Measurements from ENCODE around the gene COX6B2.

Gene COX6B2

DNA sequence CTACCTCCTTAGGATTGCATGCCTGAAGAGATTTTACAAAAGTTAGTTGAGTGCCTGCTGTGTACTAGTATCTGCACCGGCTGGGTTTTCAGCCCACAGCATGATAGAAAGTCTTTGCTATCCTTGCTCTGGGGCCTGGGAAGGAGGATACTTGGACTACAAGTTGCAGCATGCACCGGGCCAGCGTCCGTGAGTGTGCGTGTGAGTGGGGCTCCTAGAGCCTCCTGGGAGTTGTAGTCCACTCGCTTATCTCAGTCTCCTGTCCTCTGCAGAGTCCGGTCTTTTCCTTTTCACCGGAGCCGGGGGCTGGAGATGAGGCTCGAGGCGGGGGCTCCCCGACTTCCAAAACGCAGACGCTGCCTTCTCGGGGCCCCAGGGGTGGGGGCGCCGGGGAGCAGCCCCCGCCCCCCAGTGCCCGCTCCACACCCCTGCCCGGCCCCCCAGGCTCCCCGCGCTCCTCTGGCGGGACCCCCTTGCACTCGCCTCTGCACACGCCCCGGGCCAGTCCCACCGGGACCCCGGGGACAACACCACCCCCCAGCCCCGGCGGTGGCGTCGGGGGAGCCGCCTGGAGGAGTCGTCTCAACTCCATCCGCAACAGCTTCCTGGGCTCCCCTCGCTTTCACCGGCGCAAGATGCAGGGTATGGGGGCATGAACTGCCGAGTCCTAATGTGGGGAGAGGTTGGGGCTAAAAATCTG is 50.1 kb downstream of the COX6B2 start:
- Histone ChIP-seq H3K9ac (ENCODE audit: low read depth, low read length) (no peak overlapping the region), H3K27ac (ENCODE audit: low read depth, low read length) (no peak overlapping the region), H3K9me3 (ENCODE audit: insufficient read depth, low read depth, low read length) (no peaks in the 10 kb centered on the region), H3K4me1 (ENCODE audit: insufficient read depth, low read length) (peaks cover 9% of the 10 kb centered on the region), H3K36me3 (ENCODE audit: insufficient read depth, low read length) (peaks cover 66% of the 10 kb centered on the region), H3K4me3 (ENCODE audit: low read length) (no peak overlapping the region), H3K27me3 (ENCODE audit: insufficient read depth, low read length) (no peaks in the 10 kb centered on the region)
- WGBS: 93% methylated on average over 39 of the region's 39 CpGs

DNA sequence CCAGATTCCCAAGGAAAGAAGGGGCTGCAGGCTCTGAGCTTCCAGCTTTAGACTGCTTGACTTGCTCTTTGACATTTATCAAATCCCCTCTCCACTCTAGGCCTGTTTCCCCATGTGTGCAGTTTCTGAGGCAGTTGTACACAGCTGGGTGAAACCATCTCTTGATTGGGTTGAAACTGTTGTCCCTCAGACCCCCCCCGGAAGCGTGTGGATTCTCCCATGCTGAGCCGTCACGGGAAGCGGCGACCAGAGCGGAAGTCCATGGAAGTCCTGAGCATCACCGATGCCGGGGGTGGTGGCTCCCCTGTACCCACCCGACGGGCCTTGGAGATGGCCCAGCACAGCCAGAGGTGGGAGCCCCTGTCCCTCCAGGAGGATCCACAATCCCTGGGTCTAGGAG is 51.0 kb downstream of the COX6B2 start:
- no peak overlapping the region for H3K27ac ChIP-seq (ENCODE audit: low read depth, low read length)
- no peaks in the 10 kb centered on the region for H3K27me3 ChIP-seq (ENCODE audit: insufficient read depth, low read length)
- H3K9me3 ChIP-seq (ENCODE audit: insufficient read depth, low read depth, low read length): no peaks in the 10 kb centered on the region
- H3K36me3 ChIP-seq (ENCODE audit: insufficient read depth, low read length): peaks cover 65% of the 10 kb centered on the region
- WGBS: 96% methylated on average over 11 of the region's 11 CpGs
- peaks cover 9% of the 10 kb centered on the region for H3K4me1 ChIP-seq (ENCODE audit: insufficient read depth, low read length)
- H3K9ac ChIP-seq (ENCODE audit: low read depth, low read length): no peak overlapping the region
- H3K4me3 ChIP-seq (ENCODE audit: low read length): no peak overlapping the region

DNA sequence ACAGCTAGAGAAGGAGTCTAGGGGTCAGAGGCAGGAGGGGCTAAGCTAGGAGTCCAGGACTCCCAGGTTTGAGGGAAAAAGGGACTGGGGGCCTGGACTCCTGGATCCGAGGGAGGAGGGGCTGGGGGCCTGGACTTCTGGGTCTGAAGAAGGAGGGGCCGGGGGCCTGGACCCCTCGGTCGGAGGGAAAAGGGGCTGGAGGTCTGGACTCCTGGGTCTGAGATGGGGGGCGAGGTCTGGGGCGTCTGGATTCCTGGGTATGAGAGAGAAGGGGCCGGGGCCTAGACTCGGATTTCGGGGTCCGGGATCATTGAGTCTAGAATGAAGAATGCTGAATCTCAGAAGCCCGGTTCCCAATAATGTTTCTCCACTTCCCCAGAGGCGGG is 52.2 kb downstream of the COX6B2 start:
- Histone ChIP-seq H3K4me3 (ENCODE audit: low read length) (no peak overlapping the region), H3K27me3 (ENCODE audit: insufficient read depth, low read length) (no peaks in the 10 kb centered on the region), H3K9me3 (ENCODE audit: insufficient read depth, low read depth, low read length) (no peaks in the 10 kb centered on the region), H3K4me1 (ENCODE audit: insufficient read depth, low read length) (peaks cover 9% of the 10 kb centered on the region), H3K36me3 (ENCODE audit: insufficient read depth, low read length) (peaks cover 63% of the 10 kb centered on the region), H3K9ac (ENCODE audit: low read depth, low read length) (no peak overlapping the region), H3K27ac (ENCODE audit: low read depth, low read length) (no peak overlapping the region)
- WGBS: 95% methylated on average over 12 of the region's 12 CpGs

DNA sequence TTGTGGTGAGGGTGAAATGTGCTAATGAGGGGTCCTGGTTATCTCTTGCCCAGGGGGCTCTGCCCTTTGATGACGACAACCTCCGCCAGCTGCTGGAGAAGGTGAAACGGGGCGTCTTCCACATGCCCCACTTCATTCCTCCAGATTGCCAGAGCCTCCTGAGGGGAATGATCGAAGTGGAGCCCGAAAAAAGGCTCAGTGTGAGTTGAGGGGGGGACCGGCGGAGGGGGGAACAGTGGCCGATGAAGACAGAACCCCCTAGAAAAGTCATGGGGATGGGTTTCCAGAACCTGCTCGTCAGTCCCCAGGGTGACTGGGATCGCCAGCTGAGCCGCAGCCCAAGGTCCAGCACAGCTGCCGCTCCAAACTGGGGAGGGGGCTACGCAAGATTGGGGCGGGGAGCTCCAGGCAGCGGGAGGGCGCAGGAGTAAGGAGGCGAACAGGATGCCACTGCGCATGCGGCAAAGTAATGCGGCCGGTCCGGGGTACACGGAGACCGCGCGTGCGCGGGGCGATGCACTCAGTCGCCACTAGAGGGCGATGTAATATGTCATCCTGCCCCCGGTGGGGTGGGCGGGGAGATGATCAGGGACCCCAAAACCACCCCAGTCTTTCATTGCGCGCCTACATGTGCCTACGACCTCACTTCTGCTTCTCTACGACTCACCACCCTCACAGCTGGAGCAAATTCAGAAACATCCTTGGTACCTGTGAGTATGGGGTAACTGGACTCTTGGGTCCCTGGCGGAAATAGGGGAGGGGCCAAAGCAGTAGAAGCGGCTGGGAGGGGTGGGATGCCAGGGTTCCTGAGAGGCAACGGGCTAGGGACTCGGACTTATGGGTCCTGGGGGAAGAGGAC is 52.8 kb downstream of the COX6B2 start:
- WGBS: 27% methylated on average over 41 of the region's 42 CpGs

DNA sequence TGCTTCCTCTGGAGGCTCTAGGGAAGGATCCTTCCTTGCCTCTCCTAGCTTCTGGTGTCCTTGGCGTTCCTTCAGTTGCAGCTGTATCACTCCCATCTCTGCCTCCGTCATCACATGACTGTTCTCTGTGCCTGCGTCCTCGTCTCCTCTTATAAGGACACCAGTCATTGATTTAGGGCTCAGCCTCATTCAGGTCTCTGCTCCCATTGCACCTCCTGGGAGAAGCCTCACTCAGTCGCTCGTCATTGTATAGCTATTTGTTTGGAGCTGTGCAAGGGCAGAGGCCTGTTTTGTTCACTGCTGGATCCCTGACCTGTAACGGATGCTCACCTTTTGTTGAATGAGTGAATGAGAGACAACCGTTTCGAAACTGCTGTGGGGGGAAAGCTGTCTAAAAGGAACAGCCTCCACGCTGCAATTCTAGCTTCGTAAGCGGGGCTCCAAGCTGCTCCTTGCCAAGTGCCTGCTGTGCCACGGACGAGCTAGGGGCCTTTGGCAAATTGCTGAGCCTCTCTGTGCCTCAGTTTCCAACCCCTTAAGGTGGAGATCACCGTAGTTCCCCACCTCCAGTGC is 53.5 kb downstream of the COX6B2 start:
- Histone ChIP-seq H3K36me3 (ENCODE audit: insufficient read depth, low read length) (peaks cover 56% of the 10 kb centered on the region), H3K27me3 (ENCODE audit: insufficient read depth, low read length) (no peaks in the 10 kb centered on the region), H3K9me3 (ENCODE audit: insufficient read depth, low read depth, low read length) (no peaks in the 10 kb centered on the region), H3K27ac (ENCODE audit: low read depth, low read length) (no peak overlapping the region), H3K9ac (ENCODE audit: low read depth, low read length) (0 out of 2 replicates have a peak overlapping the region, but pooled peaks have one; percentile 5), H3K4me1 (ENCODE audit: insufficient read depth, low read length) (peaks cover 9% of the 10 kb centered on the region), H3K4me3 (ENCODE audit: low read length) (no peak overlapping the region)
- WGBS: 83% methylated on average over 15 of the region's 15 CpGs

More for the DNA sequence above, 52.8 kb downstream of the COX6B2 start:
- no peaks in the 10 kb centered on the region for H3K9me3 ChIP-seq (ENCODE audit: insufficient read depth, low read depth, low read length)
- H3K4me3 ChIP-seq (ENCODE audit: low read length): peak overlapping the region; percentile 34; the same call in 1 of the 2 replicates
- no peaks in the 10 kb centered on the region for H3K27me3 ChIP-seq (ENCODE audit: insufficient read depth, low read length)
- H3K27ac ChIP-seq (ENCODE audit: low read depth, low read length): no peak overlapping the region
- H3K4me1 ChIP-seq (ENCODE audit: insufficient read depth, low read length): peaks cover 9% of the 10 kb centered on the region
- peaks cover 60% of the 10 kb centered on the region for H3K36me3 ChIP-seq (ENCODE audit: insufficient read depth, low read length)
- H3K9ac ChIP-seq (ENCODE audit: low read depth, low read length): 0 out of 2 replicates have a peak overlapping the region, but pooled peaks have one; percentile 5

DNA sequence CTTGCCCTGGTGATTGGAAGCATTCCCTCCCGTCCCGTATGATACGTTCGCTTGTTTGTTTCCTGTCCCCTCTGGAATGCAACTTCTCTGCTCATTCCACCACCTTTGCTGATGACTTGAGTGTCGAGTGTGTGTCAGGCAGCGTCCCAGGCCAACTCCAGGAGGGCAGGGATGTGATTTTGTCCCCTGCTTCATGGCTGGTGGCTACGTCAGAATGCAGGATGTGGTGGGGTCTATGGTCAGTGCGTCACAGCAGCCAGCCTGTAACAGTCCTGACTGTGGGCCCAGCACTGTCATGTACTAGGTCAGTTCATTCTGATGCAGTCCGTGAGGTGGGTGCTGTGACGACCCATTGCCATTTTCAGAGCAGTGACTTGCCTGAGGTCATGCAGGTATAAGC is 54.5 kb downstream of the COX6B2 start:
- WGBS: 91% methylated on average over 10 of the region's 10 CpGs
- no peak overlapping the region for H3K4me3 ChIP-seq (ENCODE audit: low read length)
- H3K27ac ChIP-seq (ENCODE audit: low read depth, low read length): no peak overlapping the region
- H3K4me1 ChIP-seq (ENCODE audit: insufficient read depth, low read length): peaks cover 9% of the 10 kb centered on the region
- no peaks in the 10 kb centered on the region for H3K9me3 ChIP-seq (ENCODE audit: insufficient read depth, low read depth, low read length)
- peaks cover 56% of the 10 kb centered on the region for H3K36me3 ChIP-seq (ENCODE audit: insufficient read depth, low read length)
- no peak overlapping the region for H3K9ac ChIP-seq (ENCODE audit: low read depth, low read length)
- no peaks in the 10 kb centered on the region for H3K27me3 ChIP-seq (ENCODE audit: insufficient read depth, low read length)
